DOHH2 (cell line): Measurements from ENCODE around the gene DAZAP1.

Experiments used
- H3F3A ChIP-seq: fragments of 200-600 bp; sonication (generic), shearing (Covaris generic); 2 replicates; pipeline ENCODE4 v1.6.0; 2016; ENCODE audit warnings: antibody characterized with exemption, mild to moderate bottlenecking; ENCODE audit not compliant: control insufficient read depth, insufficient read depth
- H3K27ac ChIP-seq: fragments of 200-600 bp; sonication (generic); 2 replicates; pipeline ENCODE4 v1.5.1; 2014; ENCODE audit warnings: low read depth, mild to moderate bottlenecking, low read length, moderate library complexity
- H3K27me3 ChIP-seq: fragments of 200-600 bp; sonication (generic); 2 replicates; pipeline ENCODE4 v1.6.1; 2014; ENCODE audit warnings: mild to moderate bottlenecking, low read length, mixed read lengths; ENCODE audit not compliant: control insufficient read depth
- H3K36me3 ChIP-seq: fragments of 200-600 bp; sonication (generic); 2 replicates; pipeline ENCODE4 v1.6.1; 2014; ENCODE audit warnings: mild to moderate bottlenecking, low read length, moderate library complexity, mixed read lengths; ENCODE audit not compliant: control insufficient read depth
- H3K4me1 ChIP-seq: fragments of 200-600 bp; sonication (generic); 2 replicates; pipeline ENCODE4 v1.6.1; 2014; ENCODE audit warnings: mild to moderate bottlenecking, low read length, mixed read lengths; ENCODE audit not compliant: control insufficient read depth
- H3K4me2 ChIP-seq: fragments of 200-600 bp; sonication (generic); 2 replicates; pipeline ENCODE4 v1.6.0; 2014; ENCODE audit warnings: mild to moderate bottlenecking, low read length, moderate library complexity
- H3K4me3 ChIP-seq: fragments of 200-600 bp; sonication (generic); 2 replicates; pipeline ENCODE4 v1.5.1; 2014; ENCODE audit warnings: mild to moderate bottlenecking, low read length, mixed read lengths
- H3K79me2 ChIP-seq: fragments of 200-600 bp; sonication (generic); 2 replicates; pipeline ENCODE4 v1.6.1; 2014; ENCODE audit warnings: mild to moderate bottlenecking, low read length, mixed read lengths; ENCODE audit not compliant: control insufficient read depth
- H3K9me2 ChIP-seq: fragments of 200-600 bp; sonication (generic); replicated peaks from 2 replicates; pipeline ENCODE4 v1.6.1; 2014; ENCODE audit warnings: mild to moderate bottlenecking, low read length, mixed read lengths; ENCODE audit not compliant: control insufficient read depth
- H3K9me3 ChIP-seq: fragments of 200-600 bp; sonication (generic); 2 replicates; pipeline ENCODE4 v1.6.1; 2014; ENCODE audit warnings: antibody characterized with exemption, low read length, mixed read lengths; ENCODE audit not compliant: control insufficient read depth, insufficient read depth
- H4K20me1 ChIP-seq: fragments of 200-600 bp; sonication (generic); 2 replicates; pipeline ENCODE4 v1.6.0; 2014; ENCODE audit warnings: low read depth, mild to moderate bottlenecking, antibody characterized with exemption, low read length, moderate library complexity; ENCODE audit not compliant: control insufficient read depth, insufficient read depth
- CTCF ChIP-seq: fragments of 200-600 bp; sonication (generic); IDR thresholded peaks from one replicate; pipeline ENCODE4 v1.5.1; 2014; ENCODE audit warnings: antibody characterized with exemption, mild to moderate bottlenecking, low read depth, low read length; ENCODE audit not compliant: poor library complexity, severe bottlenecking
- EZH2phosphoT487 ChIP-seq: fragments of 200-600 bp; sonication (generic); IDR thresholded peaks from 2 replicates; pipeline ENCODE4 v1.6.1; 2017; ENCODE audit warnings: borderline replicate concordance, mild to moderate bottlenecking, antibody characterized with exemption, low read length, moderate library complexity, mixed read lengths

Gene DAZAP1

GRCh38 chr19:1465191-1466016, 58.0 kb downstream of the DAZAP1 start:
- no peaks in the 10 kb centered on the region for H3K9me3 ChIP-seq
- no peaks in the 10 kb centered on the region for H3F3A ChIP-seq
- peaks cover 18% of the 10 kb centered on the region for H3K27me3 ChIP-seq
- TF ChIP-seq CTCF = no peak
- no peak for TF ChIP-seq EZH2phosphoT487
- H3K27ac ChIP-seq = no peak overlapping the region
- H3K9me2 ChIP-seq = no peaks in the 10 kb centered on the region
- no peaks in the 10 kb centered on the region for H4K20me1 ChIP-seq
- no peaks in the 10 kb centered on the region for H3K79me2 ChIP-seq
- peaks cover 6% of the 10 kb centered on the region for H3K4me1 ChIP-seq
- no peak overlapping the region for H3K4me2 ChIP-seq
- no peaks in the 10 kb centered on the region for H3K36me3 ChIP-seq
- no peak overlapping the region for H3K4me3 ChIP-seq

- Histone ChIP-seq H3K4me1 (peaks cover 12% of the 10 kb centered on the region), H3K79me2 (no peaks in the 10 kb centered on the region), H3K36me3 (no peaks in the 10 kb centered on the region), H3K9me2 (no peaks in the 10 kb centered on the region), H3F3A (no peaks in the 10 kb centered on the region), H3K27me3 (peaks cover 25% of the 10 kb centered on the region), H3K4me2 (no peak overlapping the region), H3K9me3 (no peaks in the 10 kb centered on the region), H3K27ac (no peak overlapping the region), H3K4me3 (no peak overlapping the region), H4K20me1 (0 out of 2 replicates have a peak, but pooled peaks cover 3% of the 10 kb centered on the region)
- no peak for TF ChIP-seq CTCF
- no peak for TF ChIP-seq EZH2phosphoT487
Observed at GRCh38 chr19:1466018-1466460, 58.7 kb downstream of the DAZAP1 start.

- peaks cover 18% of the 10 kb centered on the region for H3K4me1 ChIP-seq
- no peak overlapping the region for H3K4me3 ChIP-seq
- no peaks in the 10 kb centered on the region for H3K36me3 ChIP-seq
- H3K27ac ChIP-seq = no peak overlapping the region
- H3F3A ChIP-seq = no peaks in the 10 kb centered on the region
- no peaks in the 10 kb centered on the region for H3K79me2 ChIP-seq
- 0 out of 2 replicates have a peak, but pooled peaks cover 8% of the 10 kb centered on the region for H4K20me1 ChIP-seq
- no peak overlapping the region for H3K4me2 ChIP-seq
- peaks cover 31% of the 10 kb centered on the region for H3K27me3 ChIP-seq
- no peaks in the 10 kb centered on the region for H3K9me3 ChIP-seq
- no peaks in the 10 kb centered on the region for H3K9me2 ChIP-seq
- no peak for TF ChIP-seq EZH2phosphoT487
- no peak for TF ChIP-seq CTCF
Observed at GRCh38 chr19:1466461-1467214, 59.3 kb downstream of the DAZAP1 start.
